Kidney epithelial cell (primary cell): ENCODE measurements around the gene CENPO. TPM values are rescaled to one million over a fixed set of nuclear protein-coding genes. Genes with fewer than 3 reads are reported as not detected.

Experiments used
- DNase-seq: peaks from one replicate; pipeline ENCODE4 v3.0.0-alpha.2; 2010; ENCODE audit warnings: low read depth
- H3K27me3 ChIP-seq: 2 replicates; pipeline ENCODE4 v1.6.0; 2011; ENCODE audit warnings: low read length; ENCODE audit not compliant: control insufficient read depth, insufficient read depth
- H3K36me3 ChIP-seq: 2 replicates; pipeline ENCODE4 v1.5.1; 2011; ENCODE audit warnings: low read length; ENCODE audit not compliant: control insufficient read depth, insufficient read depth
- H3K4me3 ChIP-seq: 2 replicates; pipeline ENCODE4 v1.5.1; 2011; ENCODE audit warnings: low read depth, mild to moderate bottlenecking, control low read depth, low read length
- CTCF ChIP-seq: IDR thresholded peaks from 2 replicates; pipeline ENCODE4 v1.5.1; 2011; ENCODE audit warnings: mild to moderate bottlenecking, moderate library complexity, low read length, control low read depth, inconsistent platforms; ENCODE audit not compliant: insufficient read depth, poor library complexity, severe bottlenecking
- total RNA-seq: library from RNA; depleted of rRNA; stranded (reverse); fragments of >200 nt; gene quantifications from 2 replicates; pipeline ENCODE4 v1.2.3, GENCODE V29; 2015

Gene CENPO
- total RNA-seq, 1 donor from 2014 or later = 10.9 TPM

- no peaks in the 10 kb centered on the region for H3K36me3 ChIP-seq
- no peak for DNase-seq
- H3K4me3 ChIP-seq = no peak overlapping the region
- TF ChIP-seq CTCF = no peak
- H3K27me3 ChIP-seq = no peaks in the 10 kb centered on the region
Measured at GRCh38 chr2:24836206-24836605, 43.0 kb downstream of the CENPO start.

GRCh38 chr2:24836706-24837105 is 43.5 kb downstream of the CENPO start:
- TF ChIP-seq CTCF = no peak
- no peak for DNase-seq
- H3K36me3 ChIP-seq = no peaks in the 10 kb centered on the region
- H3K27me3 ChIP-seq = no peaks in the 10 kb centered on the region
- no peak overlapping the region for H3K4me3 ChIP-seq

- TF ChIP-seq CTCF = no peak
- no peaks in the 10 kb centered on the region for H3K27me3 ChIP-seq
- no peaks in the 10 kb centered on the region for H3K36me3 ChIP-seq
- DNase-seq = no peak
- no peak overlapping the region for H3K4me3 ChIP-seq
Measured at GRCh38 chr2:24837996-24838513, 44.8 kb downstream of the CENPO start.

GRCh38 chr2:24838541-24838940 is 45.3 kb downstream of the CENPO start:
- TF ChIP-seq CTCF = no peak
- no peak for DNase-seq
- Histone ChIP-seq H3K36me3 (no peaks in the 10 kb centered on the region), H3K27me3 (no peaks in the 10 kb centered on the region), H3K4me3 (no peak overlapping the region)

- Histone ChIP-seq H3K27me3 (no peaks in the 10 kb centered on the region), H3K36me3 (no peaks in the 10 kb centered on the region), H3K4me3 (no peak overlapping the region)
- TF ChIP-seq CTCF = no peak
- DNase-seq = no peak
Measured at GRCh38 chr2:24839729-24840128, 46.5 kb downstream of the CENPO start.

GRCh38 chr2:24840164-24840869 is 47.1 kb downstream of the CENPO start:
- H3K36me3 ChIP-seq = no peaks in the 10 kb centered on the region
- H3K4me3 ChIP-seq = no peak overlapping the region
- no peak for DNase-seq
- TF ChIP-seq CTCF = no peak
- no peaks in the 10 kb centered on the region for H3K27me3 ChIP-seq
